Measurements from ENCODE around the gene FAM170B.

FAM170B gene

GRCh38 chr10:49158915-49159314 lies 25.1 kb upstream of the FAM170B start:
- no peaks in the 10 kb centered on the region for H3K4me1 ChIP-seq (ENCODE audit: control insufficient read depth in 2 of 2, insufficient read depth in 1 of 2, low read depth in 1 of 2, low read length in 2 of 2)
- H2BK15ac ChIP-seq (ENCODE audit: low read length) = no peak overlapping the region
- H3K79me1 ChIP-seq (ENCODE audit: low read depth, low read length) = no peaks in the 10 kb centered on the region
- H3K27ac ChIP-seq (replicated peaks; ENCODE audit: low read length) = no peak overlapping the region
- H3K18ac ChIP-seq (ENCODE audit: low read length) = no peak overlapping the region
- no peak overlapping the region for H2BK12ac ChIP-seq (ENCODE audit: low read length)
- no peak overlapping the region for H2AFZ ChIP-seq (ENCODE audit: low read length)
- no peak overlapping the region for H3K4me2 ChIP-seq (ENCODE audit: insufficient read depth, low read length, poor library complexity, severe bottlenecking)
- no peak overlapping the region for H3K4me3 ChIP-seq (ENCODE audit: low read length in 2 of 2)
- H3K4ac ChIP-seq (ENCODE audit: low read length) = no peak overlapping the region
- no peak overlapping the region for H3K23ac ChIP-seq (ENCODE audit: low read depth, low read length, poor library complexity)
- no peak overlapping the region for H4K8ac ChIP-seq (ENCODE audit: low read depth, low read length)
- H2BK5ac ChIP-seq (ENCODE audit: low read length) = no peak overlapping the region
- peaks cover 0 to 13% (median 0%) of the 10 kb centered on the region in 3 experiments for H3K27me3 ChIP-seq (ENCODE audit: control insufficient read depth in 3 of 3, insufficient read depth in 3 of 3, low read depth in 1 of 3, low read length in 3 of 3)
- no peak overlapping the region for H4K91ac ChIP-seq (ENCODE audit: low read depth, low read length, poor library complexity)
- no peak overlapping the region for H3K9ac ChIP-seq (ENCODE audit: low read depth, low read length, poor library complexity)
- no CpG with 5 or more reads among the region's 3 CpGs for WGBS, 2 donors (ENCODE audit: extremely low coverage in 2 of 2, insufficient read length in 2 of 2, insufficient replicate concordance in 1 of 2)
- no peak overlapping the region for H2BK120ac ChIP-seq (ENCODE audit: low read depth, low read length)
- DNase-seq (ENCODE audit: low spot score) = no peak
- no peak overlapping the region for H2AK5ac ChIP-seq (ENCODE audit: low read depth, low read length)
- no peaks in the 10 kb centered on the region for H3K9me3 ChIP-seq (replicated peaks in 1 of 2; ENCODE audit: control insufficient read depth in 2 of 2, insufficient read depth in 1 of 2, low read depth in 1 of 2, low read length in 2 of 2)
- H3K36me3 ChIP-seq (replicated peaks in 1 of 2; ENCODE audit: control insufficient read depth in 2 of 2, insufficient read depth in 2 of 2, low read length in 2 of 2) = no peaks in the 10 kb centered on the region
- H3K14ac ChIP-seq (ENCODE audit: low read length) = no peak overlapping the region

DNA sequence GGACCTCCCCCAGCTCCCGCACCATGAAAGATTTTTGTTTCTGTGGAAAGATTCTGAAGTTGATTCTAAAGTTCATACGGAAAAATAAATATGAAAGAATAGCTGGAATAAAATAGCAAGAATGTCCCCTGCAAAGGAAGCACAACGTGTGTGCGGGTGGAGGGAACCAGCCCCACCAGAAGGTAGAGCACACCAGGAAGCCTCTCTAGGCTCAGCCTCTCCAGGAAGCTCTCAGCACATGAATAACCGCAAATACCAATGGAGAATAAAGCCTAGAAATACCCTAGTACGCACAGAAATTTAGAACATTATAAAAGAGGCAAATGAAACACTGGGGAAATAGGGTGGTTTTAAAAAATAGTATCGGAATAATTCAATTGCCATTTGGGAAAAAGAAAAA lies 24.6 kb upstream of the FAM170B start:
- no peaks in the 10 kb centered on the region for H3K79me1 ChIP-seq (ENCODE audit: low read depth, low read length)
- H3K27ac ChIP-seq (replicated peaks; ENCODE audit: low read length) = no peak overlapping the region
- H2AK5ac ChIP-seq (ENCODE audit: low read depth, low read length) = no peak overlapping the region
- whole genome bisulfite sequencing, 2 donors (ENCODE audit: extremely low coverage in 2 of 2, insufficient read length in 2 of 2, insufficient replicate concordance in 1 of 2) = no CpG with 5 or more reads among the region's 7 CpGs
- no peaks in the 10 kb centered on the region for H3K36me3 ChIP-seq (replicated peaks in 1 of 2; ENCODE audit: control insufficient read depth in 2 of 2, insufficient read depth in 2 of 2, low read length in 2 of 2)
- H4K91ac ChIP-seq (ENCODE audit: low read depth, low read length, poor library complexity) = no peak overlapping the region
- H3K23ac ChIP-seq (ENCODE audit: low read depth, low read length, poor library complexity) = no peak overlapping the region
- no peak overlapping the region for H4K8ac ChIP-seq (ENCODE audit: low read depth, low read length)
- no peak for DNase-seq (ENCODE audit: low spot score)
- no peak overlapping the region for H3K18ac ChIP-seq (ENCODE audit: low read length)
- H2BK15ac ChIP-seq (ENCODE audit: low read length) = no peak overlapping the region
- H3K4me1 ChIP-seq (ENCODE audit: control insufficient read depth in 2 of 2, insufficient read depth in 1 of 2, low read depth in 1 of 2, low read length in 2 of 2) = no peaks in the 10 kb centered on the region
- no peak overlapping the region for H2BK120ac ChIP-seq (ENCODE audit: low read depth, low read length)
- H3K4me3 ChIP-seq (ENCODE audit: low read length in 2 of 2) = no peak overlapping the region
- no peak overlapping the region for H2AFZ ChIP-seq (ENCODE audit: low read length)
- H3K4me2 ChIP-seq (ENCODE audit: insufficient read depth, low read length, poor library complexity, severe bottlenecking) = no peak overlapping the region
- H2BK12ac ChIP-seq (ENCODE audit: low read length) = no peak overlapping the region
- H3K27me3 ChIP-seq (ENCODE audit: control insufficient read depth in 3 of 3, insufficient read depth in 3 of 3, low read depth in 1 of 3, low read length in 3 of 3) = peaks cover 0 to 16% (median 0%) of the 10 kb centered on the region in 3 experiments
- no peak overlapping the region for H3K9ac ChIP-seq (ENCODE audit: low read depth, low read length, poor library complexity)
- H3K9me3 ChIP-seq (replicated peaks in 1 of 2; ENCODE audit: control insufficient read depth in 2 of 2, insufficient read depth in 1 of 2, low read depth in 1 of 2, low read length in 2 of 2) = no peaks in the 10 kb centered on the region
- no peak overlapping the region for H2BK5ac ChIP-seq (ENCODE audit: low read length)
- no peak overlapping the region for H3K14ac ChIP-seq (ENCODE audit: low read length)
- H3K4ac ChIP-seq (ENCODE audit: low read length) = no peak overlapping the region

DNA sequence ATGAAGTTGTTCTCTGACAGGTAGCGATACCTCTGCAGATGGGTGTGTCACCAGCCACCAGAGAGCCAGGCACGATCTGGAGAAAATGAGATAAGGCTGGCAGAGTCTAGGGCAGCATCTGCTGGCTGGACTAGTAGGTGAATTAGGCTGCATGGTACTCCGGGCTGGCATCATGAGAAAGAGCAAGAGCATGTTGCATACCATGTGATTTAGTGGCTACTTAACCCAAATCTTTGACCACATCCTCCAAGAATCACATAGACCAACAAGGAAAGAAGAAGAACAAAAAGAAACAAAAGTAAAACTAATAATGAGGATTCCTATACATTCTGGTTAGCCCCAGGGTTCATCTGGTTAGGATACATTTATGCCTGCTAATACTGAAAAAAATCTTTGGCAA lies 23.4 kb upstream of the FAM170B start:
- H3K18ac ChIP-seq (ENCODE audit: low read length) = no peak overlapping the region
- H3K4me3 ChIP-seq (ENCODE audit: low read length in 2 of 2) = no peak overlapping the region

GRCh38 chr10:49154641-49155040 lies 20.8 kb upstream of the FAM170B start:
- H3K4ac ChIP-seq (ENCODE audit: low read length) = no peak overlapping the region
- H3K18ac ChIP-seq (ENCODE audit: low read length) = no peak overlapping the region
- no peak for DNase-seq (ENCODE audit: low spot score)
- no peak overlapping the region for H3K23ac ChIP-seq (ENCODE audit: low read depth, low read length, poor library complexity)
- no peak overlapping the region for H3K4me2 ChIP-seq (ENCODE audit: insufficient read depth, low read length, poor library complexity, severe bottlenecking)
- no CpG with 5 or more reads among the region's 6 CpGs for WGBS, 2 donors (ENCODE audit: extremely low coverage in 2 of 2, insufficient read length in 2 of 2, insufficient replicate concordance in 1 of 2)
- H4K8ac ChIP-seq (ENCODE audit: low read depth, low read length) = no peak overlapping the region
- H2AFZ ChIP-seq (ENCODE audit: low read length) = no peak overlapping the region
- no peak overlapping the region for H2AK5ac ChIP-seq (ENCODE audit: low read depth, low read length)
- H2BK5ac ChIP-seq (ENCODE audit: low read length) = no peak overlapping the region
- no peak overlapping the region for H4K91ac ChIP-seq (ENCODE audit: low read depth, low read length, poor library complexity)
- H3K14ac ChIP-seq (ENCODE audit: low read length) = no peak overlapping the region
- no peaks in the 10 kb centered on the region for H3K79me1 ChIP-seq (ENCODE audit: low read depth, low read length)
- H2BK15ac ChIP-seq (ENCODE audit: low read length) = no peak overlapping the region
- peaks cover 0 to 16% (median 0%) of the 10 kb centered on the region in 3 experiments for H3K27me3 ChIP-seq (ENCODE audit: control insufficient read depth in 3 of 3, insufficient read depth in 3 of 3, low read depth in 1 of 3, low read length in 3 of 3)
- no peaks in the 10 kb centered on the region for H3K36me3 ChIP-seq (replicated peaks in 1 of 2; ENCODE audit: control insufficient read depth in 2 of 2, insufficient read depth in 2 of 2, low read length in 2 of 2)
- H3K4me1 ChIP-seq (ENCODE audit: control insufficient read depth in 2 of 2, insufficient read depth in 1 of 2, low read depth in 1 of 2, low read length in 2 of 2) = no peaks in the 10 kb centered on the region
- H2BK12ac ChIP-seq (ENCODE audit: low read length) = no peak overlapping the region
- H2BK120ac ChIP-seq (ENCODE audit: low read depth, low read length) = no peak overlapping the region
- no peak overlapping the region for H3K27ac ChIP-seq (replicated peaks; ENCODE audit: low read length)
- no peak overlapping the region for H3K9ac ChIP-seq (ENCODE audit: low read depth, low read length, poor library complexity)
- no peak overlapping the region for H3K4me3 ChIP-seq (ENCODE audit: low read length in 2 of 2)
- no peaks in the 10 kb centered on the region for H3K9me3 ChIP-seq (replicated peaks in 1 of 2; ENCODE audit: control insufficient read depth in 2 of 2, insufficient read depth in 1 of 2, low read depth in 1 of 2, low read length in 2 of 2)

More for the DNA sequence above, 23.4 kb upstream of the FAM170B start:
- Histone ChIP-seq H3K27ac (replicated peaks; ENCODE audit: low read length) (no peak overlapping the region), H2BK12ac (ENCODE audit: low read length) (no peak overlapping the region), H3K9ac (ENCODE audit: low read depth, low read length, poor library complexity) (no peak overlapping the region), H2BK5ac (ENCODE audit: low read length) (no peak overlapping the region), H2BK15ac (ENCODE audit: low read length) (no peak overlapping the region), H3K4me2 (ENCODE audit: insufficient read depth, low read length, poor library complexity, severe bottlenecking) (no peak overlapping the region), H3K36me3 (replicated peaks in 1 of 2; ENCODE audit: control insufficient read depth in 2 of 2, insufficient read depth in 2 of 2, low read length in 2 of 2) (no peaks in the 10 kb centered on the region), H3K9me3 (replicated peaks in 1 of 2; ENCODE audit: control insufficient read depth in 2 of 2, insufficient read depth in 1 of 2, low read depth in 1 of 2, low read length in 2 of 2) (no peaks in the 10 kb centered on the region), H2BK120ac (ENCODE audit: low read depth, low read length) (no peak overlapping the region), H4K91ac (ENCODE audit: low read depth, low read length, poor library complexity) (no peak overlapping the region), H3K27me3 (ENCODE audit: control insufficient read depth in 3 of 3, insufficient read depth in 3 of 3, low read depth in 1 of 3, low read length in 3 of 3) (peaks cover 0 to 16% (median 0%) of the 10 kb centered on the region in 3 experiments), H2AFZ (ENCODE audit: low read length) (no peak overlapping the region), H3K14ac (ENCODE audit: low read length) (no peak overlapping the region), H3K4ac (ENCODE audit: low read length) (no peak overlapping the region), H3K4me1 (ENCODE audit: control insufficient read depth in 2 of 2, insufficient read depth in 1 of 2, low read depth in 1 of 2, low read length in 2 of 2) (no peaks in the 10 kb centered on the region), H3K23ac (ENCODE audit: low read depth, low read length, poor library complexity) (no peak overlapping the region), H4K8ac (ENCODE audit: low read depth, low read length) (no peak overlapping the region), H3K79me1 (ENCODE audit: low read depth, low read length) (no peaks in the 10 kb centered on the region), H2AK5ac (ENCODE audit: low read depth, low read length) (no peak overlapping the region)
- no peak for DNase-seq (ENCODE audit: low spot score)
- WGBS, 2 donors (ENCODE audit: extremely low coverage in 2 of 2, insufficient read length in 2 of 2, insufficient replicate concordance in 1 of 2) = no CpG with 5 or more reads among the region's 3 CpGs
